ELR (cell line): ENCODE results near the gene MACROD2.
A peak's percentile ranks its signal among the peaks of the same experiment; 100 is the strongest.
"Not testable (repeated sequence)": the region's sequence is repeated elsewhere in the genome, so short reads cannot be mapped to it uniquely, and the experiment has no call there.

ENCODE experiments used
- DNase-seq: peaks from one replicate; pipeline ENCODE4 v3.0.0-alpha.2; 2015; ENCODE audit warnings: low read depth

MACROD2 gene

DNA sequence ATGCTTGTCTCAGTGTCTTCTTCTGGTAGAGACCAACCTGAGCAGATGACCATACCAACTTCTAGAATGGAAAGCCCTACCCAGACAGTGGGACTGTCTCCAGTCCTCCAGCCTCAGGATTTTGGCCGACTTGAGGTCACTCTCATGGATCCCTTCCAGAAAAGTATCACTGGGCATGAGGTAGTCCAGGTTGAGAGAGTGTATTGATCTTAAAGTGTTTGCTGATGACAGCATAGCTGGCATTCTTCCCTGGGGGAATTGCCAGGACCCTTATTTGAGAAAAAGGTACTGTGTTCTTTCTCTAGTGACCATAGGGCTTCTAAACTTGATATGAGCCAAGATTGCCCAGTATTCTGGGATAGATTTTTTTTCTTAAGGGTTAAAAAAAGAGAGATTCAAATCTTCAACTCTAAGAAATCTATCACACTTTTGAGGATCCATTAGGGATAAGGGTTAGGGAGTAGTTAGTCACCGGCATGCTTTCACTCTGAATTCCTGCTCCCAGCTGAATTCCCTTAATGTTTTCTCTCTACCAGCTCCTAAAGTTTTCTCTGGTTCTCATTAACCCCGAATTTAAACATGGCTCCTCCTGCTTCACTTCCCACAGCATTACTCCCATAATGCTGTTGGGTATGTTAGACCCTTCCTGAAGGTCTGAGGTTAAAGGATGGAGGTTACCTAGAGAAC lies 415.7 kb downstream of the MACROD2 start:
- DNase-seq, result no peak

DNA sequence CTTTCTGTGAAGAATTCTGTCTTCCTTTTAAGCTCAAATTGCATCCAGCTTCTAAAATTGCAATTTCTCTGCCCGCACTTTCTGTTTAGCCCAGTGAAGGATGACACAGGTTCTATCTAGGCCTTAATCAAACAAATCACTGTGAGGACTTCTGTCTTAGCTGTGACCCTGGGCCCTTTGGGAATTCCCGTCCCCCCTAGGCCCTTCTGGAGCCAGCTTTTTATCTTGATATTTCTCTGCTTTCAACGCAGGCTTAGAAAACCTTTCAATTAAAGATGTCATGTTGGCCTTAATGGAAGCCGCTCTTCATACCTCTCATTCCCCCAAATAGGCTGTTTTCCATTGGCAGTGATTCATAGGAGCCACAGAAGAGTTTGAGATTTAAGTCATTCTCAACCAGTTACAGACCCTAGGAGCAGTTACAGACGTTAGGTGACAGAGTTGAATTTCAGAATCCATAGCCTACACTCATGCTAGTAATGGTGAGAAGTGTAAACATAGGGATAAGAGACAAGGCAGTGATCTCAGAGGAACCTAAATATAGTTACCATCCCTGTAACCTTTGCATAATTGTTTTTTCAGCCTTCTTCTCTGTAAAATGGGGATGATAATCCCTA lies 416.9 kb downstream of the MACROD2 start:
- no peak for DNase-seq

DNA sequence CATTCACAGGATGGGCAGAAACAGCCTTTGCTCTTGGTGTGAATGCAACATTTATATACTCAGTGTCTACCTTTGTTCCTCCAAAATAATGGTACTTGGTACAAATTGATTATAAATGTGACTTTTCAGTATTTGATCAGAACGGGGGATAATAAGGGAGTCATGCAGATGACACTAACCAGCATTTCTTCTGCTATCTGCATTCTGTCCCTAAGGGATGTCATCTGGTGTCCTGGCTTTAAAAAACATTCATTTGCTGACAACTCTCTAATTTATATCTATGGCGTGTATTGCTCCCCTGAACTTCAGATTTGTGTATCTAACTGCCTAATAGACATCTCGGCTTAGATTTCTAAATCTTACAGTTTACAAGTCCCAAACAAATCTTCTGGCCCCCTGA lies 418.5 kb downstream of the MACROD2 start:
- no peak for DNase-seq

DNA sequence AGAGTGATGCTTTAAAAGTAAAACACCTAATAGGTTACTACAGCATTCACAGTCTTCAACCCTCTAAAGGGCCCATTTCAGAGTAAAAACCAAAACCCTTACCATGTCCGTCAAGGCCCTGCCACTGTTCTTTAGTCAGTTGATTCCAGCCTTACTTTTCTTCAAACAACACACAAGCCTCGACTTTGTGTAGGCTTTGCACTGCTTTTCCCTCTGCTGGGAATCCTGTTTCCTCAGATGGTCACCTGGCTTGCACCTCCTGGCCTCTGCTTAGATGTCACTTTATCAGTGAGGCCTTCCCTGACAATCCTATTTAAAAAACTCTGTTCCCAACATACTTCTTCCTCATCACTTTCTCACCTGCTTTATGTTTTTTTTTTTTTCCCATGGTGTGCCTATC lies 419.2 kb downstream of the MACROD2 start:
- DNase-seq, result no peak

DNA sequence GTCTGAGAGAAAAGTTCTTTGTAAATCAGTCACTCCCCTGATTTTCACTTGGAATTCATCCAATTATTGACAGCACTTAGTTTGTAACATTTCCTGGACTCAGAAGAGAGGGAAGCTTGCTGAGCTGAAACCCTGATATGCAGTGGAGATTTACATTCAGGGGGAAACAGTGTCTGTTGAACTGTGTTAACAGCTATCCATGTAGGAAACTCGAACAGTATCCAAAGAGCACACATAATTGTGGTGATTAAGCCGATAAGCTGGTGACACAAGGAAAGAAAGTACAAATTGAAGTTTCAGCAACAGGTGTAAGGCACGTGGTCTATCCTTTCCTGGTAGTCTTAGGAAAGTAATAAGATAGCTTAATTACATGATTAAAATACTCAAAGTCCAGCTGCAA lies 420.2 kb downstream of the MACROD2 start:
- DNase-seq, result no peak

DNA sequence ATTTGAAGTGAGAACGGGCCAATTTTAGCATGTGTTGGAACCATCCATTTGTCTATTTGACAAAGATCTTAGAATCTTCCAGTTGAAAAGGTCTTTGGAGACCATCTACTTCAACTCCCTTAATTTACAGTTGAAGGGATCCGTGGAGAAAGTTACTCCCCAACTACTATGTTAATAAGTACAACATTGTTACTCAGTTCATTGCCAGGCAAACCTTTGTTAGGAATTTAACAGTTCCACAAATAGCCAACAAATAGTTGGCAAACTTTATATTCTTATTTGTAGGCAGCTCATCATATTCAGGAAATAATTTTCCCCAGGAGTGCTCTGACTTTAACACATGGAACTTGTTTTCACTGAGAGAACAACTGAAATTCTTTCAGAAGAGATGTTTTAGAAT lies 423.1 kb downstream of the MACROD2 start:
- no peak for DNase-seq

DNA sequence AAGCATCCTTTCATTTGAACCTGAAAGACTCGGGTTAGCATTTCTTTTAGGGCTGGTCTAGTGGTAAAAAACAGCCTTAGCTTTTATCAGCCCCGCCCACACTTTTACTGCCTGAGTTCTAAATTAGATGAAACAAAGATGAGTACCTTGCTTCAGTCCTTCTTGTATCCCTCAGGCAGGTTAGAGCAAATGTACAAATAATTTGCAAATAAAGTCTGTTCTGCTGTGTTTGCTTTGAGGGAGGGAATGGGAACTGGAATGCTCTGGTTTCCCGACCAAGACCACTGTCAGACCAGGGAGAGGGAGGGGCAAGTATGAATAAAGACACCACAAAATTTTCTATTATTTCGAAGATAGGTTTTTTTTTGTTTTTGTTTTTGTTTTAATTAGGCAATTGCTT lies 427.6 kb downstream of the MACROD2 start:
- no peak for DNase-seq

DNA sequence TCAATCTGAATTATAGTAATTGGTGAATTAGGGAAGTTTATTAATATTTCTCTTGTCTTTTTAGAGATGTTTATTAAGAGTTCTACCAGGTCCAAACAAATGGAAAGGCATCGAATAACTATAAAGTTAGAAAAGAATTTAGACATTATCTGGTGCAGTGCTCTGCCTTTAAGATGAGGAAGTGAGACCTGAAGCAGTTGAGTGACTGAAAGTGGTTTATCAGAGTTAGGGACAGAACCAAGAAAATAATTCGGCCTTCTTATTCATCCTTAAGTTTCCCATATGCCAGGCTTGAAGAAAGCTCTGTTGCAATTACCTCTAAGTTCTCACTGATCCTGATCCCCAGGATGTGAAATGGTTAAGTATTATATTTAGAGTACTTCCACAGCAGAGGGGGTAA lies 436.3 kb downstream of the MACROD2 start:
- DNase-seq, result no peak

DNA sequence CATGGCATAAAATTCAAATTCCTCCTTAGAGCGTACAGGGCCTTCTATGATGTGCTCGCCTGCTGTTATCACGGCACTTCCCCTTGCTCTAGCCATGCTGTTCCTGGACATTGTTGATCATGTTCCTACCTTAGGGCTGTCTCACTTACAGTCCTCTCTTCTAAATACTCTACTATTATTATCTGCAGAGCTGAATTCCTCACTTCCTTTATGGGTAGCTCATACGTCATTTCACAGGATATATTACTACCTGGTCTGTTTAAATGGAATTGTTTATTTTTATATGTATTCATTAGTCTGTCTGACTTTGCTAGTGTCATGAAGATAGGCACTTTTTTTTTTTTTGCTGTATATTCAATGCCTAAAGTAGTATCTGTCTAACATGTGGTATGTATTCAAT lies 436.8 kb downstream of the MACROD2 start:
- DNase-seq, result no peak

DNA sequence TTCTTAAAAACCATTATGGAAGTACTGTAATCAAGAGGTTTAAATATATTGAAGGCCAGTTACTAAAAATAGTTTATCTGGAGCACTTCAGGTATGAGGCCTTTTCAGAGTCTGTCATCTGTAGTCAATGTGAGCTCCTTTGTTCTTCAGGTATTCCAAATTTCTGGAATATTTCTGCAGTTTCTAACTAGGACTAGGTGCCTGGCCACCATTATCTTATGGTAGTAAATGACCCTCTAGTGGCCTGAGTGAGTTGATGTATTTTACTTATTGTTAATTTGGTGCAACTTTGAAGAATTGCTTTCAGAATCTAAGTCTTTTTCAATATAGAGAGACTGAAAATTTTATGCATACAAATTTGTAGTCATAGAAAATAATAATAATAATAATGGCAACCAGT lies 437.3 kb downstream of the MACROD2 start:
- no peak for DNase-seq

DNA sequence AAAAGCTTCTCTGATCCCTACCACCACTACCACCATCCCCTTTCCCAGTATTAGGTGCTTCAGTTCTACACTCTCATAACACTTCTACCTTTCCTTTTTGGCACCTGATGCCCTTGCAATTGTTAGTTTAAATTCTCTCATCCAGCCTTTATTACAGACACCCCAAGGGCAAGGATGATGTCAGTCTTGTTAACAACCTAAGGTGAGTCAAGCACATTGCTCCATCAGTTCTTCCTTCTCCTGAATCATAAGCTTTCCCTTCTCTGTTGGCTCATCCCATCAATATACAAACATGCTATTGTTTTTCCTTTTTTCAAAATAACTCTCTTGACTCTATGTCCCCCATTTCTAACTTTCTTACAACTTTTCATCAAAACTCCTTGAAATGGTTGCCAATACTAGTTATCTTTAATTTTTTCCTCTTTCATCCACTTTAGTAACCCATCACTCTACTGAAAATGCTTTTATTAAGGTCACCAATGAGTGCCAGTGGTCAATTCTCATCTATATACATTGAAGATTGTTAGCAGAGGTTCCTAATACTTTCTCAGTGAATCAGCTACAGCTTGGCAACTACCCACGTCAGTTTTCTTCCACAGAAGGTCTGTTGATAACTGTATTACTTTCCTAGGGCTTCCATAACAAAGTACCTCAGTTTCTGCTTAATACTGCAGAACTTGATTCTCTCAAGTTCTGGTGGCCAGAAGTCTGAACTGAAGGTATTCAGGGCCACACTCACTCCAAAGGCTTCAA lies 439.2 kb downstream of the MACROD2 start:
- peak; percentile 60 for DNase-seq

DNA sequence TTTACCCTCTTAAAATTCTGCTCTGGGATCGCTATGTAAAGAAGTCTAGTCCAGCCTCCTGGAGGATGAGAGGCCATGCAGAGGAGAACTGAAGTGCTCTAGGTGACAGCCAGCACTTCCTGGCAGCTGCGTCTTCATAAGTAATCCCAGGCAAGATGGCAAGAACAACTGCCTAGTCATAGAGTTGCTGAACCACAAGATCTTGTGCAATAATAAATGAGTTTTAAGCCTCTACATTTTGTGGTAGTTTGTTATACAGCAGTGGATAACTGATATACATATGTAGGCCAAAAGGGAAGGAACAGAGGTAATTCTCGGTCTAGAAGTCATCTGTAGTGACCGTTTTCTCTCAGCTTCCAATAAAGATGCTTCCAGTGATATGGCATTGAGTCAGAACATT lies 445.9 kb downstream of the MACROD2 start:
- DNase-seq, result peak; percentile 53

DNA sequence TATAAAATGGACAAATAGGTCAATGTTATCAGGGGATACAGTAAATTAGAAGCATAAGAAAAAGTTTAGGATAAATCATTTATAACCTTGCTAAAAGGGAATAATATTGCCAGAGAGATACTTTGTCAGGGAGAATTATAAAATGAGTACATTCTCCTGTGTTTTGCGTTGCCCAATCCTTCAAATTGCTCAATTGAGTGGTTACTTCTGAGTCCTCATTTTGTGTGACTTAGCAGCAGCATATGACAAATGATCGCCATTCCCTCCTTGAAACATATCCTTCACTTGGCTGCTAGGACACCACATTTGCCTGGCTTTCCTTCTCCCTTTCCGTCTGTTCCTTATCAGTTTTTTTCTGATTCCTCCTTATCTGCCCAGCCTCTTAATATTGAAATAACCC lies 448.8 kb downstream of the MACROD2 start:
- DNase-seq, result no peak

DNA sequence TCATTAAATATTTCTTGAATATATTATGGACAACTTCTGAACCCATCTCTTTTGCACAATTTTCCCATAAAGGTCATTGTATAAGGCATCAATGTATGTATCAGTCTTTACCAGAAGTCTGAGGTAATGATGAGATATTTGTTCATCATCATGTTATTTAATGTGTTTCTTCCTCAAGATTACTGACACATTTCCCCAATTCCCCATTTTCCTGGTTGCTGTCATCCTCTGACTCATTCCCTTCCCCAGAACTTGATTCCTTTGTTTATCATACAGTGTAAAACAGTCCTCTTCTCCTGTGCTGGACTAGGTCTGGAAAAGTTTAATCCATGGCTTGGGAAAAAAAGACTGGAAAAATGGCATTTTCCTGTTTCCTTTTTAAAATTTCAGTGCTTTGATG lies 450.0 kb downstream of the MACROD2 start:
- DNase-seq, result peak; percentile 75

DNA sequence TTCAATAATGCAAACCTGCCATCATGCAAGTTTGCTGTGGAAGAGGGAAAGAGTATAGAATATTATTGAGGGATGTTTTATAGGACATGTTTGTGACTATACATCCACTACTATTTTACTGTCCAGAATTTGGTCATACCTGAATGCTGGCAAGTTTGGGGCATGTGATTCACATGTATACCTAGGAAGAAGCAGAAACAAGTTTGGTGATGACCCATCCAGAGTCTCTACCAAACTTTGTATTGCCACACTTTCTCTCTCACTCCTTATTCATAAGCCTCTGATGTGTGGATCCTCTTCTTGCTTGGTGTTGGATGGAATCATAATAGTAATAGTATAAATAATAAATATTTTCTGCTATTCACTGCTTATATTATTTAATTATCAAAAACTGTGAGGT lies 450.6 kb downstream of the MACROD2 start:
- no peak for DNase-seq

DNA sequence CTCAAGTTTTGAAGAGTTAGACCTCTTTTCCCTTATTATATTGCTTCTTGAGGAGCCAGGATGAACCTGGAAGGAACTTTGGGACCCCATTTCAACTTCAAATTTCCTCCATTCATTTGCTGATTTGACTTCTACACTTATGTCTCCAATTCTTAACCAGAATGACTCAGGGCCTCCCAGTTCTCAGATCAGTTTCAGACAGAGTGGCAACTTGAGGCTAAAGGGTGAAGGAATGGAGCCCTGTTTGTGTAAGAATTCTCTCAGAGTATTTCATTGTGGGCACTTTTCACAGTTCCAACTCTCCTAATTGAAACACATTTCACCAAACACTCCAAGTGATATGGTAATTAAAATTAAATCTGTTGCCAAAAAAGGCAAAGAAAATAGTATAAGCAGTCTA lies 451.1 kb downstream of the MACROD2 start:
- peak; percentile 10 for DNase-seq

DNA sequence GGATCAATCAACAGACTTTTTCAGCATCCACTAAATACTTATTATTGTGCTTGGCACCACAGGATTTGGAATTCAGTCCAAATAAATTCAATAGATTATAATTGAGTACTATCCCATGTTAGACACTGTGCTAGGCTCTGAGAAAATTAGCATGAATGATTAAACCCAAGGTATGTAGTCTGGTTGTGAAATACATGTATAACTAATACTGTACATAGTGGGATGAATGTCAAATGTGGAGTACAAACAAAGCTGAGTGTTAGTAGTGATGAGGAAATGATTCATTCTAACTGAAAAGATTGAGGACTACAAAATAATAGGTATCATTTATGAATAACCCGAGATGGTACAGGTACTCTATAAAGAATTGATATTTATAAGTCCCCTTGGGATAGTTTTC lies 454.0 kb downstream of the MACROD2 start:
- DNase-seq, result peak; percentile 42

DNA sequence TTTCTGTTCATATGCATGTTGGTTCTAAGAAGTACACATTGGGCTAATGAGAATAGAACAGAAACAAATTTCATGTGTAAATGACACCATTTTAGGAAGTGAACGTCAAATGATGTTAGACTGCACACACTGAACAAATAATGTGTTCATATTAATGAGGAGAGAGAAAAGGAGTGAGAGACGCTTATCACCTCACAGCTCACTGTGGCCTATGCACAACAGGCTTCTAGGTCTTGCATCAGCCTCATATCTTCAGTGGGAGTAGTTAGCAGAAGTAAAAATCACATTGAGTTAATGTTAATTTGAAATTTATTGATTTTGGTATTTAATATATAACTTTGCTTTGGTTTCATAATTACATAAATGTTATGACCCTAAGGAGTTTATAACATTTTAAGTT lies 454.9 kb downstream of the MACROD2 start:
- no peak for DNase-seq

DNA sequence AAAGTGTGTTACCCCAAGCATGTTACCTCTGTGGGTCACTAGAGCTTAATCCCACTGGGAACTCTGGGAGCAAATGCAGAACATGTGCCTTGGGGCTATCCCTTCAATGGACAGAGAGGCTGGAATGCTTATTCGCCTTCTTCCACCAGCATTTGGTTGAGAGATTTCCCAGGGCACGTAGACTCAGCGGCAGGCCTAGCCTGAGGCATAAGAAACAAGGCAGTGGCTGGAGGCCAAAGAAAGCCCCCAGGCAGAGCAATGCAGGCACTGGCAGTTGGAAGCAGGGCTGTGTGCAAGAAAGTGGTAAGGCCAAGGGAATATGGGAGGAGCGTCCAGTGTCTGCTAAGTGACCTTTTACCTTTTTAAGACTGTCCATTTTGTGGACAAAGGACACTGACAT lies 456.1 kb downstream of the MACROD2 start:
- no peak for DNase-seq

DNA sequence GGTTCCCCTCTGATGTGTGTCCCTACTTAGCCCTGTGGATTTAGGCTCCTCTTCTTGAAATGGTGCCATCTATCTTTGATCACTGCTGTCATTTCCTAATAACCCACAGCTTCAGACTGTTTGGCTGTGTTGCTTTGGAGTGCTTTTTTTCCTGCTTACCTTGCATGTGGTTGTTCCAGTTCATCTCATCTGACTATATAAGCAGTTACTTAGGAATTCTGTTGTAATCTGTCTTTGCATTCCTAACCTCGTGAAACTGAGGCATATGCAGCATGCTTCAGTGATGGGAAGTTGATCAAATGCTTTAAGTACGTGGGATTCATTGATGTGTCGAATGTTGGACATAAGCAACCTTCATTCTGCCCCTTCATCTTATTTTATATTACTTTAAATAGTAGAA lies 457.9 kb downstream of the MACROD2 start:
- no peak for DNase-seq

DNA sequence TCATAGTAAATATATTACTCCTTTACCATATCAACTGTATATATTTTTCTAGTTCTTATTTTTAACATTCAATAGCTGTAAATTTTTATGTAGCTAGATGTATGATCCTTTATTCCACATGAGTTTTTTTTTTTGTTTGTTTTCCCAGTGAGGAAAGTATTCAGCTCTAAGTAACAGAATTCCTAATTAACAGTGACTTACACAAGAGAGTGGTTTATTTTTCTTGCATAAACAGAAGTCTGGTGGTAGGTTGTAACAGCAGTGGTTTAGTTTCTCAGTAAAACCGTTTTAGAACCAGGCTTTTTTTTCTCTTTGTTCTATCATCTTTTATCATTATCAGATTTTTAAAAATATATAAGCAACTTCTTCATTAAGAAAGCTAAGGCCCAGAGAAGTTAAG lies 459.0 kb downstream of the MACROD2 start:
- DNase-seq, result no peak

DNA sequence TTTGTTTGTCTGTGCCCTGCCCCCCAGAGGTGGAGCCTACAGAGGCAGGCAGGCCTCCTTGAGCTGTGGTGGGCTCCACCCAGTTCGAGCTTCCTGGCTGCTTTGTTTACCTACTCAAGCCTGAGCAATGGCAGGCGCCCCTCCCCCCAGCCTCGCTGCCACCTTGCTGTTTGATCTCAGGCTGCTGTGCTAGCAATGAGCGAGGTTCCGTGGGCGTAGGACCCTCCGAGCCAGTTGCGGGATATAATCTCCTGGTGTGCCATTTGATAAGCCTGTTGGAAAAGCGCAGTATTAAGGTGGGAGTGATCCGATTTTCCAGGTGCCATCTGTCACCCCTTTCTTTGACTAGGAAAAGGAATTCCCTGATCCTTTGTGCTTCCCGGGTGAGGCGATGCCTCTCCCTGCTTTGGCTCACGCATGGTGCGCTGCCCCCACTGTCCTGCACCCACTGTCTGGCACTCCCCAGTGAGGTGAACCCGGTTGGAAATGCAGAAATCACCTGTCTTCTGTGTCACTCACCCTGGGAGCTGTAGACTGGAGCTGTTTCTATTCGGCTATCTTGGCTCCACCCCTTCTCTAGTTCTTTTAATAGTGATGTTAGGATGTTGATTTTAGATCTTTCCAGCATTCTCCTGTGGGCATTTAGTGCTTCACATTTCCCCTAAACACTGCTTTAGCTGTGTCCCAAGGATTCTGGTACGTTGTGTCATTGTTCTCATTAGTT lies 471.9 kb downstream of the MACROD2 start:
- DNase-seq, result not testable (repeated sequence)
